ENCODE results near the gene BIK. TPM values are rescaled to one million over a fixed set of nuclear protein-coding genes. Genes with fewer than 3 reads are reported as not detected.

The BIK gene
- total RNA-seq, 4 donors from 2014 or later: 6.1 to 11.3 (median 7.3) TPM

DNA sequence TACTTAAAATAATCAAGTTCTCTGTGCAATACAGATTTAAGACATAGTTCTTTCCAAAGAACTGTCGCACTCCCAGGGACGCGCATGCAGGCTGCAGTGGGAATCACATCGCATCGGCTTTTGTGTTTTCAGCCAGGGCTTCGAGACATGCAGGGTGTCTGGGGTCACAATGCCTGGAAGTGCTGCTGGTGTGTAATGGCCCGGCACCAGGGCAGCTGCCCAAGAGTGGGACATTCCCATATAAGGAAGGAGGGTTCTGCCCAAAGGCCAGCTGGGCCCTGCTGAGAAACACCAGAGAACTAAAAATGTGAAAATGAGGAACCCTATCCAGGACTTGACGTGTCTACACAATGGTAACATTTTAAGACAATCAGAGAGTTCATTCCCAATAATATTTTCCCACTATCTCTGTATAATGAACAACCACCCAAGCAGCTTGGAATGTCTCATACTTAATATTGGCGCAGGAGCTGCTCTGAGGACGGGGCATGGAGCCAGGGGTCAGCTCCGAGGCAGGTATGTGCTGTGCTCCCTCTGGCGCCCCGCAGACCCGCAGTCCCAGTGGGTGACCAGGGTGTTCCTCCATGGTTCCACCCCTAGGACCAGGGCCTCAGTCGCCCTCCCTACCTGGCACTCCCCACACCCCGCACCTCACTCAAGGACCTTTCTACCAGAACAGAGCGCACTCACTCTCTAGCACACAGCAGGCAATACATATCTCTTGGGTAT, 21.4 kb downstream of the BIK start:
- no peak for DNase-seq (ENCODE audit: low spot score in 2 of 2)
- Histone ChIP-seq H3K4me3 (no peak overlapping the region), H3K27ac (no peak overlapping the region), H3K4me1 (peaks cover 16% of the 10 kb centered on the region), H3K9me3 (no peaks in the 10 kb centered on the region), H3K36me3 (peaks cover 48% of the 10 kb centered on the region), H3K27me3 (no peaks in the 10 kb centered on the region)
- no peak for TF ChIP-seq POLR2AphosphoS5 (IDR thresholded peaks at IDR 0.05)
- no peak for TF ChIP-seq POLR2A (IDR thresholded peaks at IDR 0.05)
- TF ChIP-seq CTCF (IDR thresholded peaks at IDR 0.05): no peak
- TF ChIP-seq EP300 (IDR thresholded peaks at IDR 0.05): no peak
- 92% methylated on average over 17 of the region's 17 CpGs for WGBS

- TF ChIP-seq POLR2A (IDR thresholded peaks at IDR 0.05) (no peak), EP300 (IDR thresholded peaks at IDR 0.05) (no peak)
- Histone ChIP-seq H3K9me3 (no peaks in the 10 kb centered on the region), H3K4me3 (no peak overlapping the region), H3K4me1 (peaks cover 2% of the 10 kb centered on the region), H3K27ac (no peak overlapping the region), H3K36me3 (peaks cover 62% of the 10 kb centered on the region), H3K27me3 (no peaks in the 10 kb centered on the region)
- 82% methylated on average over 9 of the region's 9 CpGs for WGBS
- no peak for DNase-seq (ENCODE audit: low spot score in 2 of 2)
Observed at GRCh38 chr22:43133401-43133800, 22.9 kb downstream of the BIK start.

DNA sequence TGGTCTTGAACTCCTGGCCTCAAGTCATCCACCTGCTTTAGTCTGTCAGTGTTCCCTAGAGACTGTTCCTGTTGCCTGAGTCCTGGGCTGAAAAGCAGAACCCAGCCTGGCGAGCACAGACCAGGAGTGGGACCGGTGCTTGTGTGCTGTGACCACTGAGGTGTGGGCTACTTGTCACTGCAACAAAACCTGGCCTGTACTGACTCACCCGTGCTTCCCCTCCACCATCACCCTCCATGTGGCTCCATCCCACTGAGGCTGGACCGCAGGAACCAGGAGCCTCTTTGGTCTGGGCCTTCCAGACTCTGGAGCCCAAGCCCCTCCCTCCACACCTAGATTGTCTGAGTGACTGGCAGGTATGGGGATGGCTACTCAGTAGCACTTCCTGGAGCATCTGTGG, 24.0 kb downstream of the BIK start:
- Histone ChIP-seq H3K27ac (no peak overlapping the region), H3K4me1 (peaks cover 2% of the 10 kb centered on the region), H3K36me3 (peaks cover 69% of the 10 kb centered on the region), H3K27me3 (no peaks in the 10 kb centered on the region), H3K4me3 (no peak overlapping the region), H3K9me3 (no peaks in the 10 kb centered on the region)
- 96% methylated on average over 4 of the region's 4 CpGs for WGBS
- TF ChIP-seq POLR2AphosphoS5 (IDR thresholded peaks at IDR 0.05) (no peak), POLR2A (IDR thresholded peaks at IDR 0.05) (no peak), EP300 (IDR thresholded peaks at IDR 0.05) (no peak), CTCF (IDR thresholded peaks at IDR 0.05) (no peak)
- DNase-seq (ENCODE audit: low spot score in 2 of 2): no peak

DNA sequence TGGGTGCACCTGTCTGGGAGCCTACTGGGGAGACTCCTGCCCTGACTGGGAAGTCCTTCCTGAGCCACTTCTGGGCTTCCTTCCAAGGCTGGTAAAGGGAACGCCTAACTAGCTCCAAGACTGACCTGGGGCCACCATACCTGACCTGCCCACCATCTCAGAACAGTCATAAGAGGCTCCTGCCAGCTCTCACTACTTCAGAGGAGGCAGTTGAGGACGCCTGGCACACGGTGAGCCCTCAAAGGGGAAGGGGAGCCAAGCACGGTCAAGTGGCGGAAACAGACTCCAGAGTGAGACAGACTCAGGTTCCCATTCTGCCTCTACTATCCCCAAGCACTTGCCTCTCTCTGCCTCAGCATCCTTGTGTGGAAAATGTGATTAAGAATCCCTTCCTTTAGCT, 25.0 kb downstream of the BIK start:
- Histone ChIP-seq H3K4me1 (peaks cover 2% of the 10 kb centered on the region), H3K27ac (no peak overlapping the region), H3K27me3 (no peaks in the 10 kb centered on the region), H3K36me3 (peaks cover 79% of the 10 kb centered on the region), H3K4me3 (no peak overlapping the region), H3K9me3 (no peaks in the 10 kb centered on the region)
- TF ChIP-seq EP300 (IDR thresholded peaks at IDR 0.05) (no peak), POLR2A (IDR thresholded peaks at IDR 0.05) (no peak), POLR2AphosphoS5 (IDR thresholded peaks at IDR 0.05) (no peak), CTCF (IDR thresholded peaks at IDR 0.05) (no peak)
- 79% methylated on average over 5 of the region's 5 CpGs for WGBS
- no peak for DNase-seq (ENCODE audit: low spot score in 2 of 2)

- 44% methylated on average over 4 of the region's 9 CpGs for WGBS
- Histone ChIP-seq H3K36me3 (peaks cover 79% of the 10 kb centered on the region), H3K27me3 (no peaks in the 10 kb centered on the region), H3K4me3 (no peak overlapping the region), H3K27ac (no peak overlapping the region), H3K4me1 (peaks cover 6% of the 10 kb centered on the region), H3K9me3 (no peaks in the 10 kb centered on the region)
- no peak for DNase-seq (ENCODE audit: low spot score in 2 of 2)
- TF ChIP-seq POLR2A (IDR thresholded peaks at IDR 0.05): no peak
- peak in 1 of 2 donors; percentile 4 for TF ChIP-seq CTCF (IDR thresholded peaks at IDR 0.05)
Observed at GRCh38 chr22:43136255-43136654, 25.7 kb downstream of the BIK start.

GRCh38 chr22:43136801-43137200, 26.3 kb downstream of the BIK start:
- TF ChIP-seq CTCF (IDR thresholded peaks at IDR 0.05): no peak
- Histone ChIP-seq H3K36me3 (peaks cover 73% of the 10 kb centered on the region), H3K4me3 (no peak overlapping the region), H3K27ac (no peak overlapping the region), H3K4me1 (peaks cover 12% of the 10 kb centered on the region), H3K9me3 (no peaks in the 10 kb centered on the region), H3K27me3 (no peaks in the 10 kb centered on the region)
- WGBS: 76% methylated on average over 9 of the region's 10 CpGs
- DNase-seq (ENCODE audit: low spot score in 2 of 2): no peak
